K562 treated with DMSO at 1 percent for 12 hours (cell line): ENCODE results near the gene TSPYL4. TPM values are rescaled to one million over a fixed set of nuclear protein-coding genes. Genes with fewer than 3 reads are reported as not detected.

Source experiments
- total RNA-seq: library from RNA; unstranded; fragments of 300-600 nt; gene quantifications from 2 replicates; pipeline ENCODE4 v1.2.3, GENCODE V29; 2022; ENCODE audit not compliant: insufficient read depth

Gene TSPYL4
- 3.9 and 11.6 TPM in 2 replicates for total RNA-seq

GRCh38 chr6:116253505-116254296, at the start of gene TSPYL4:
TSS of gene TSPYL4 (minus strand) at chr6:116254075. CDS start at chr6:116254008, 67 bp downstream.

GRCh38 chr6:116279232-116280160, 25.6 kb upstream of the TSPYL4 start, which contains the start of gene TSPYL1:
TSS of gene TSPYL1 (minus strand) at chr6:116279930. CDS start at chr6:116279830, 100 bp downstream.

Other genes with a start within 250 kb of the TSPYL4 start
- gene FRK, start 193.2 kb downstream of the TSPYL4 start, total RNA-seq = 0.10 and 0.53 TPM in 2 replicates
- gene NT5DC1, start 153.2 kb downstream of the TSPYL4 start, total RNA-seq = 18.2 and 40.0 TPM in 2 replicates
- gene COL10A1, start 127.9 kb downstream of the TSPYL4 start, total RNA-seq = not detected in 2 replicates
- 24.7 and 48.7 TPM in 2 replicates for gene TSPYL1, start 25.9 kb upstream of the TSPYL4 start, total RNA-seq
- 0.44 and 1.8 TPM in 2 replicates for gene DSE, start 116.9 kb upstream of the TSPYL4 start, total RNA-seq
- not detected in 2 replicates for gene CALHM6, start 207.3 kb upstream of the TSPYL4 start, total RNA-seq